Fibroblast of skin of back (primary cell): ENCODE measurements around the gene SCARF2.
"Not testable (repeated sequence)": the region's sequence is repeated elsewhere in the genome, so short reads cannot be mapped to it uniquely, and the experiment has no call there.

Source experiments
- DNase-seq: peaks from one replicate; pipeline ENCODE4 v3.0.0-alpha.2; 2013

Gene SCARF2

DNA sequence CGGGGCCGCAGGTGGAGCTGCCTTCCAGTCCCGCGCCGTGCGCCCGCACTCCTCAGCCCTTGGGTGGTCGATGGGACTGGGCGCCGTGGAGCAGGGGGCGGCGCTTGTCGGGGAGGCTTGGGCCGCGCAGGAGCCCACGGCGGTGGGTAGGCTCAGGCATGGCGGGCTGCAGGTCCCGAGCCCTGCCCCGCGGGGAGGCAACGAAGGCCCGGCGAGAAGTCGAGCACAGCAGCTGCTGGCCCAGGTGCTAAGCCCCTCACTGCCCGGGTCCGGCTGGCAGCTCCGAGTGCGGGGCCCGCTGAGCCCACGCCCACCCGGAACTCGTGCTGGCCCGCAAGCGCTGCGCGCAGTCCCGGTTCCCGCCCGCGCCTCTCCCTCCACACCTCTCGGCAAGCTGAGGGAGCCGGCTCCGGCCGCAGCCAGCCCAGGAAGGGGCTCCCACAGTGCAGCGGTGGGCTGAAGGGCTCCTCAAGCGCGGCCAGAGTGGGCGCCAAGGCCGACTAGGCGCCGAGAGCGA, 45.2 kb downstream of the SCARF2 start:
- DNase-seq: not testable (repeated sequence)

DNA sequence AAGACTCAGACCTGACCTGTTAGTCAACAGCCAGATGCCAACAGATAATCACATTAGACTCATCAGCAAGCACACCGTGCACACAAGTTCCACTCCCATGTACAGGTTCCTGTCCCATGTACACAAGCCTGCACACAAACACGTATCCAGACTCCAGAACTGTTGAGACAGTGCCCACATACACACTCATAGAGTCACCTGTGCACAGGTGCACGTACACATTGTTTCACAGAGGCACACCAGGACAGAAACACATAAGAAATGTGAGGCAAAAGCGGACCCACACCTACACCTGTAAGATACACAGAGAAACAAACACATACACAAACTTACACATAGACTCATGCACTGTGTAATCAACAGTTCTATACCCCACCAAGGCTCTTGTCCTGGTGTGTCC, 46.4 kb downstream of the SCARF2 start:
- DNase-seq: no peak

DNA sequence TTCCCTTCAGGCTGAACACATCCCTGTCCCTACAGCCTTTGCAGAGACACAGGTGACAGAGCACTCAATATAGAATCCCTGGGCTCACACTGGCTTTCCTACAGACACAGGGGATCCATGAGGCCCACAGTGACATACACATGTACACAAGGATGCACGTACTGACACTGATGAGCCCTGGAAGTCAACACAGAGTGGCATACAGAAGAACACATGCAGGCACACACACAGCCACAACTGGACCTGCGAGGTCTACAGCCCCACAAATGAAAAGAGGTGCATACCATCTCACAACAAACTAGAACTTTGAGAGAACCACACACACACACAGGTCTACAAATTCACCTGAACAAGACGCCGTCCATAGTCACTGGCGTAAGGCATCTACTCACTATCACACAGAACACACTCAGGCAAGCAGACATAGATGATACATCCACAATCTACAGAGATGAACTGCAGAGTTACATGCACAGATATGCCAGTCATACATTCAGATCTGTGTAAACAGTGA, 47.2 kb downstream of the SCARF2 start:
- DNase-seq: no peak

DNA sequence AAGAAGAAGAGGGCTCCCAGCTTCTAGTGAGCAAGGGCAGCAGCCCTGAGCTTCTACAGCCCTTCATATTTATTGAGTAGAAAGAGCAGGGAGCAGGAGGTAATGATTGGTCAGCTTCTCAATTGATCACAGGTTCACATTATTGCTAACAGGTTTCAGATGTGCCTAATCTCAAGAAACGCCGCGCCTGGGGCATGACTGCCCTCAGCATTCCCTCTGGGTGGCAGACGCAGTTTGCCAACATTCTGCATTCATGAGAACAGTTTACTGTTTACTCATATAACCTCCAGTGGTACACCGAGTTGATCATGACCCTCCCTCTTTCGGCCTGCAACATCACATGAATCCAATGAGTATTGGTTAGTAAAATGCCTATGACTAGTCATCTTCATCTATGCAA, 48.3 kb downstream of the SCARF2 start:
- DNase-seq: no peak

DNA sequence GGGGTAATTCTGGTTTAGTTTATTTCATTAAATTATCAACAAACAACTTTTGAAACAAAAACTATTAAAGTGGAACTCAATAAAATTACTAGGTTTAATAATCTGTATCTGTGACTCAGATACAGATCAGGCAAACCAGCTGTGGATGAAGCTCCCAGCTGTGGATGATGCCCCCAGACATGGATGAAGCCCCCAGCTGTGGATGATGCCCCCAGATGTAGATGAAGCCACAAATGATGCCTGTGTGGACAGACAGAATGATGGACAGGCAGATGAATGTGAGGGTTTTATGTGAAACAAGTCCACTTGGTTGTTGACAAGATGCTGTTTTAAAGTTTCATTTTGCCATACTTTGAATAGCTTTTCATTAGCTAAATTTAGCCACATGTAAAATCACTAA, 49.4 kb downstream of the SCARF2 start:
- DNase-seq: no peak

DNA sequence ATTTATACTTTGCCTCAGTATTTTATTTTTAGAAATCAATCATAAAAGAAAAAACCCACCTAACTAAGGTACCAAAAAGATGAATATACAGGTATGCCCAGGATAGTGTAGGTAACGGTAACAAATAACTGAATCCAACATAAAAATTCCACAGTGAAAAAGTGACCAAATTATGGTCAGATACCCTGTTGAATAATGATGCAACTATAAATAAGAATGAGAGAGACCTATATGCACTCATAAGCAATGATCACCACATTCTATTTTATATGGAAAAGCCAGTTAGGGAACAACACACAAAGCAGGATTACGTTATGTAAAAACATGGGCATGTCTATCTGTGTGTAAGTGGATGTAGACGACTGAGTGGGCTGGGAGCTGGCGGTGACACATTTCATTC, 50.7 kb downstream of the SCARF2 start:
- DNase-seq: no peak

DNA sequence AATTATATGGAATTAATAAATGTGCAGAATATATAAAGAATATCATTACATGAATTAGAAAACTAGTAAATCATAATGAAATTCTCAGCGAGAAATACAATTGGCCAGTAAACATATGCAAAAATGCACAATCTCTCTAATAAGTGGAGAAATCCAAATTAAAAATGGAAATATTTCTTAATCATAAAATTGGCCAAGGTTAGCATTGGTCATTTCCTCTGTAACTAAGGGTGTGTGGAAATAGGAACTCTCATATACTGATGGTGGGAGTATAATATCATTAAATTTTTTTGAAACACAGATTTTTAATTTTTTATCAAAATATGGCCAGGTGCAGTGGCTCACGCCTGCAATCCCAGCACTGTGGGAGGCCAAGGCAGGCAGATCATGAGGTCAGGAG, 51.3 kb downstream of the SCARF2 start:
- no peak for DNase-seq

DNA sequence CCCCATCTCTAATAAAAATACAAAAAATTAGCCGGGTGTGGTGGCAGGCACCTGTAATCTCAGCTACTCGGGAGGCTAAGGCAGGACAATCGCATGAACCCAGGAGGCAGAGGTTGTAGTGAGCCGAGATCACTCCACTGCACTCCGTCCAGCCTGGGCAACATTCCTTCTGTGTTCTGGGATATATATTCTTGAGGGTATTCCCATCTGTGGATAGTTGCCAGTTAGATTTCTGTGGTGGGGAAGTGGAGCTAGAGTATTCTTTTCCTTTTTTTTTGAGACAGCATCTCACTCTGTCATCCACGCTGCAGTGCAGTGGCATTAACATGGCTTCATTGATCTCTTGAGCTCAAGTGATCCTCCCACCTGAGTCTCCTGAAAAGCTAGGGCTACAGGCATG, 52.8 kb downstream of the SCARF2 start:
- no peak for DNase-seq

DNA sequence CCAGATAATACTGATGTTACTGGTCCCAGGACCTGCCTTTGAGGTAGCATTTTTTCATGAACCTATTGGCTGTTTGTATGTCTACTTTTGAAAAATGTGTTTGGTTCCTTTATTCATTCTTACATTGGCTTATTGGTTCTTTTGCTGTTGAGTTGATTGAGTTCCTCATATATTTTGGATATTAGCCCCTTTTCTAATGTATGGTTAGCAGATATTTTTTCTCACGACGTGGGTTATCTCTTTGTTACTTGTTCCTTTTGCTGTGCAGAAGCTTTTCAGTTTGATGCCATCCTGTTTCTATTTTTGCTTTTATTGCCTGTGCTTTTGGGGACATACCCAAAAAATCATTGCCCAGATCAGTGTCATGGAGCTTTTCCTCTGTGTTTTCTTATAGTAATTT, 53.5 kb downstream of the SCARF2 start:
- no peak for DNase-seq

DNA sequence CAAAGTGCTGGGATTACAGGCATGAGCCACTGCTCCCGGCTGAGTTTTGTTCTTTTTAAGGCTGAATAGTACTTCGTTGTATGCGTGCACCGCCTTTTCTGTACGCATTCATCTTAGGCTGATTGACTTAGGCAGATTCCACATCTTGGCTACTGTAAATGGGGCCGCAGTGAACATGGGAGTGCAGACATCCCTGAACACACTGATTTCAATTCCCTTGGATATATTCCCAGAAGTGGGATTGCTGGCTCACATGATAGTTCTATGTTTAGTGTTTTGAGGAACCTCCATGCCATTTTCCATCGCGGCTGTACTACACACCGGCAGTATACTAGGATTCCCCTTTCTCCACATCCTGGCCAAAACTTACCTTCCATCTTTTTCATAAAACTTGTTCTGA, 54.1 kb downstream of the SCARF2 start:
- DNase-seq: no peak

DNA sequence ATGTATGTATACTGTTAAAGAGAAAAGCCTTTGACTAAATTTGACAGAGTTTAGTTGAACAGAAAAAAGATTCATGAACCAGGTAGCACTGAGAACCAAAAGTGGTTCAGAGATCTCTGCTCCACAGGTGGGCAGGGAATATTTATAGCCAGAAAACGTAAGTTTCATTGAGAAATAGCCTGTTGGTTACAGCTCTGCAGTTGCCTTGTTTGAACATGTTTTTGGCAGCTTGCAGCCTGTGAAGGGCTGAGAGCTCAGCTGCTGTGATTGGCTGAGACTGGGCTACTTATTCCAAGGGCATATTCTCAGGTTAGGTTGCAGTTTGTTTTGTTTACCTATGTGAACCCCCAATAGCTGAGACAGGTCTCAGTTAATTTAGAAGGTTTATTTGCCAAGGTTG, 57.1 kb downstream of the SCARF2 start:
- DNase-seq: no peak

DNA sequence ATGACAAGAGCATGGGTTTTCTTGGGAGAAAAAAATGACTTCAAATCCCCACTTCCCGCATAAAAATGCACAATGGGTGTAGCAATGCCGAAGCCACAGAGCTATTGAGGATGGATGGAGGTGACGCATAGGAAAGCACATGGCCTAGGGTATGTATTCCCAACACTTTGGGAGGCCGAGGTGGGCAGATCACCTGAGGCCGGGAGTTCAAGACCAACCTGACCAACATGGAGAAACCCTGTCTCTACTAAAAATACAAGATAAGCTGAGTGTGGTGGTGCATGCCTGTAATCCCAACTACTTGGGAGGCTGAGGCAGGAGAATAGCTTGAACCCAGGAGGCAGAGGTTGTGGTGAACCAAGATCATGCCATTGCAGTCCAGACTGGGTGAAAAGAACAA, 58.9 kb downstream of the SCARF2 start:
- DNase-seq: not testable (repeated sequence)

DNA sequence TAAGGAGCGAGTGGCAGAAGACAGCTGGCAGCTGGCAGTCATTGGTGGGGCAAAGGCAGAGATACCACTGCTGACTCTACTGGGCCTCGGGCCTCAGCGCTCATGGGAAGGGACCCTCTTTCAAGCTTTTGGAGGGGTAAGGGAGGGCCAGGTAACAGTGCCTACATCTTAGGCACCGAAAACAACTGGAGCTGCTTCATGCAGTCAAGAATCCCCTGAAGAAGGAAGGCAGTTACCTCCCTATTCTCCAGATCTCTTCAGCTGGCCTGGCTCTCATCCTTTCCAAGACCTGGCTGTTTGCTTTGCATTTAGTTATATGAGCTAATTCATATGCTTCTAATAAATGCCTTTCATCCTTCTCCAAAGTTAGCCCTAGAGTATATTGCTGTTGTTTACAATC, 59.5 kb downstream of the SCARF2 start:
- no peak for DNase-seq

DNA sequence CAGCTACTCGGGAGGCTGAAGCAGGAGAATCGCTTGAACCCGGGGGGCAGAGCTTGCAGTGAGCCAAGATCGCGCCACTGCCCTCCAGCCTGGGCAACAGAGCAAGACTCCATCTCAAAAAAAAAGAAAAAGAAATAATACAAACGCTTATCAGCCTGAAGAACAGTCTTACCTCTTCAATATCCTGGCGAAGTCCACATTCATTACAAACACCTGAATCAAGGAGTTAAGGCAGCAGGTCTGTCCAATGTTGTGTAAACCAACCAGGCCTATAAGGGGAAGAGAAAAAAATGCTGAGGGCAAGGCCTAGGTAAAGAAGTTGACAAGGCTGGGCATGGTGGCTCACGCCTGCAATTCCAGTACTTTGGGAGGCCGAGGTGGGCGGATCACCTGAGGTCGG, 60.6 kb downstream of the SCARF2 start:
- not testable (repeated sequence) for DNase-seq

DNA sequence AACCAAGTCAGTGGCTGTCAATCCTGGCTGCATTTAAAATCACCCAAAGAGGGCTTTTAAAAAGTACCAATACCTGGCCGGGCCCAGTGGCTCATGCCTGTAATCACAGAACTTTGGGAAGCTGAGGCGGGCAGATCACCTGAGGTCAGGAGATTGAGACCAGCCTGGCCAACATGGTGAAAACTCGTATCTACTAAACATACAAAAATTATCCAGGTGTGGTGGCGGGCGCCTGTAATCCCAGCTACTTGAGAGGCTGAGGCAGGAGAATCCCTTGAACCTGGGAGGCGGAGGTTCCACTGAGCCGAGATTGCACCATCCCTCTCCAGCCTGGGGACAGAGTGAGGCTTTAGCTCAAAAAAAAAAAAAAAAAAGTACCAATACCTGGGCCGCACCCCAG, 61.3 kb downstream of the SCARF2 start:
- DNase-seq: not testable (repeated sequence)
